Common myeloid progenitor, CD34-positive (primary cell): ENCODE results near the gene TCHP.
"Not testable (repeated sequence)": the region's sequence is repeated elsewhere in the genome, so short reads cannot be mapped to it uniquely, and the experiment has no call there.

Experiments
- CTCF ChIA-PET: fragments of 350-600 bp; sonication (Branson Sonifier 250); formaldehyde crosslinking; loops from one replicate; lab custom pipeline; 2021; ENCODE audit warnings: antibody characterized with exemption; lab: Charles Lee
- POLR2A ChIA-PET: fragments of 350-600 bp; sonication (Branson Sonifier 250); formaldehyde crosslinking; loops from one replicate; lab custom pipeline; 2021; ENCODE audit warnings: antibody characterized with exemption; lab: Charles Lee
- DNase-seq, 3 donors: peaks; one replicate each; pipeline versions ENCODE4 v3.0.0 to v3.0.0-alpha.2; 2013
- H3K27ac ChIP-seq, 2 experiments: 1 replicate in 1 of 2; 2 replicates in 1 of 2; pipeline ENCODE4 v1.7.0; 2013; ENCODE audit warnings: inconsistent platforms in 2 of 2, low read length in 2 of 2, mild to moderate bottlenecking in 2 of 2, low read depth in 1 of 2, moderate library complexity in 1 of 2; ENCODE audit not compliant: severe bottlenecking in 2 of 2, insufficient read depth in 1 of 2, poor library complexity in 1 of 2
- H3K27me3 ChIP-seq, 5 experiments: replicated peaks in 2 of 5; 1 replicate in 3 of 5; 2 replicates in 2 of 5; pipeline versions ENCODE4 v1.6.1 to v1.7.0; 2013; ENCODE audit warnings: low read length in 4 of 5, mild to moderate bottlenecking in 2 of 5, moderate library complexity in 2 of 5, inconsistent platforms in 1 of 5; ENCODE audit not compliant: insufficient read depth in 5 of 5, control insufficient read depth in 4 of 5
- H3K36me3 ChIP-seq, 4 experiments: 1 replicate in 2 of 4; 2 replicates in 2 of 4; pipeline versions ENCODE4 v1.6.1 to v1.7.0; 2013; ENCODE audit warnings: low read length in 3 of 4, control low read depth in 1 of 4, mild to moderate bottlenecking in 1 of 4; ENCODE audit not compliant: control insufficient read depth in 4 of 4, insufficient read depth in 4 of 4
- H3K4me1 ChIP-seq, 4 experiments: 1 replicate in 3 of 4; 2 replicates in 1 of 4; pipeline versions ENCODE4 v1.6.1 to v1.7.1; 2013; ENCODE audit warnings: low read length in 3 of 4, mild to moderate bottlenecking in 3 of 4, control low read depth in 1 of 4, inconsistent platforms in 1 of 4, moderate library complexity in 1 of 4; ENCODE audit not compliant: control insufficient read depth in 4 of 4, insufficient read depth in 4 of 4; ENCODE audit errors: control extremely low read depth in 1 of 4
- H3K4me3 ChIP-seq, 7 experiments: 1 replicate in 4 of 7; 2 replicates in 3 of 7; pipeline versions ENCODE4 v1.5.1 to v1.7.0; 2013; ENCODE audit warnings: mild to moderate bottlenecking in 7 of 7, low read length in 6 of 7, moderate library complexity in 6 of 7, inconsistent platforms in 2 of 7, low read depth in 2 of 7, control low read depth in 1 of 7; ENCODE audit not compliant: insufficient read depth in 4 of 7, control insufficient read depth in 1 of 7; ENCODE audit errors: extremely low read depth in 1 of 7
- H3K9me3 ChIP-seq, 5 experiments: 1 replicate in 4 of 5; 2 replicates in 1 of 5; pipeline versions ENCODE4 v1.6.1 to v1.7.1; 2013; ENCODE audit warnings: low read length in 4 of 5, mild to moderate bottlenecking in 2 of 5, inconsistent platforms in 1 of 5, low read depth in 1 of 5, moderate library complexity in 1 of 5; ENCODE audit not compliant: control insufficient read depth in 4 of 5, insufficient read depth in 2 of 5; ENCODE audit errors: control extremely low read depth in 1 of 5
- WGBS: methylation state at CpG from one replicate; pipeline ENCODE4 v1.1.5; 2013; ENCODE audit not compliant: insufficient coverage; 5-methylcytosine and 5-hydroxymethylcytosine counted together

The TCHP gene

GRCh38 chr12:109893261-109893995 lies 6.6 kb upstream of the TCHP start:
- POLR2A ChIA-PET, result interaction anchor here (0.7 kb wide), 1 partner anchor 140 kb away, joined by 3 read pairs; no protein-coding TSS in a partner anchor

DNA sequence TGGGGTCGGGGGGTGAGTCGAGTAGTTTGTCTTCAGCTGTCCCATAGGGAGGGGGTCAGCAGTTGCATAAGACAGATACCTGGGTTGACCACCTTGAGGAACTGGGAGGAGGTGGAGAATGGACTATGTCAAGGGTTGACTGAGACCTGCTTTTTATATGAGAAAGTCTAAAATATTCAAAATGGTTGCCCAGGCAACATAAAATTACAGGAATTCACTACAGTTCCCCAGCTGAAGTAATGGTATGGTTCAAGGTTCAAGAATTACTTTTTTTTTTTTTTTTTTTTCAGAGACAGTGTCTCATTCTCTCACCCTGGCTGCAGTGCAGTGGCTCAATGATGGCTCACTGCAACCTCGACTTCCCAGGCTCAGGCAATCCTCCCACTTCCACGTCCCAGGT lies 5.1 kb upstream of the TCHP start:
- 91% methylated on average over 3 of the region's 4 CpGs for WGBS
- H3K36me3 ChIP-seq, result no peaks in the 10 kb centered on the region
- ChIA-PET CTCF (interaction anchor here (0.7 kb wide), 1 partner anchor 33 kb away, joined by 3 read pairs; no protein-coding TSS in a partner anchor), POLR2A (no interaction called here)
- H3K4me1 ChIP-seq, result peaks cover 0 to 12% (median 6%) of the 10 kb centered on the region in 4 experiments
- no peak overlapping the region for H3K4me3 ChIP-seq
- H3K9me3 ChIP-seq, result no peaks in the 10 kb centered on the region
- no peak for DNase-seq
- H3K27ac ChIP-seq, result no peak overlapping the region
- no peaks in the 10 kb centered on the region for H3K27me3 ChIP-seq

More at GRCh38 chr12:109893261-109893995, 6.6 kb upstream of the TCHP start:
- Histone ChIP-seq H3K27ac (no peak overlapping the region), H3K4me3 (no peak overlapping the region), H3K9me3 (no peaks in the 10 kb centered on the region), H3K27me3 (no peaks in the 10 kb centered on the region), H3K36me3 (no peaks in the 10 kb centered on the region), H3K4me1 (peaks cover 3 to 21% (median 7%) of the 10 kb centered on the region in 4 experiments)
- CTCF ChIA-PET, result no interaction called here
- 86% methylated on average over 2 of the region's 7 CpGs for WGBS
- no peak for DNase-seq

GRCh38 chr12:109896188-109896587 lies 3.9 kb upstream of the TCHP start:
- peaks cover 7 to 18% (median 14%) of the 10 kb centered on the region in 4 experiments for H3K4me1 ChIP-seq
- no peak for DNase-seq
- no peaks in the 10 kb centered on the region for H3K9me3 ChIP-seq
- H3K4me3 ChIP-seq, result no peak overlapping the region
- 98% methylated on average over 6 of the region's 6 CpGs for WGBS
- H3K36me3 ChIP-seq, result no peaks in the 10 kb centered on the region
- H3K27ac ChIP-seq, result no peak overlapping the region
- POLR2A ChIA-PET, result no interaction called here
- CTCF ChIA-PET, result interaction anchor here (0.6 kb wide), 1 partner anchor 800 kb away, joined by 3 read pairs; no protein-coding TSS in a partner anchor
- H3K27me3 ChIP-seq, result no peaks in the 10 kb centered on the region

DNA sequence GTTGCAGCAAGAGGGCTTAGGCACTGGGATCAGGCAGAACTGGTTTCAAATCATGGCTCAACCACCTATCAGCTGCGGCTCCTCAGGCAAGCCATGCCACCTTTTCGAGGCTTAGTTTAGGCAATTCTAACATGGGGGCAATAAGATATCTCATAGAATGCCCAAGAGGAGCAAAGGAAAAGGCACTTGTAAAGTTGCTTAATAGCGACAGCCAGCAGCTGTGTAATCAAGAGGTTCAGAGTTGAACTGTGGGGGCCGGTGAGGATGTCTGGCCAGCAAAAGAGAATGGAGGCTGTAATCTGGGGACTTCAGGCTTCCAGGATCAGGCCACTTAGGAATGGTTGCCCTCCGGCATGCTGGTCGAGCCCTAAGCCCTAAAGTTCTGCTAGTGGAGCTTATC lies 3.0 kb upstream of the TCHP start:
- DNase-seq, result no peak
- Histone ChIP-seq H3K36me3 (no peaks in the 10 kb centered on the region), H3K9me3 (no peaks in the 10 kb centered on the region), H3K27ac (no peak overlapping the region), H3K27me3 (no peaks in the 10 kb centered on the region), H3K4me1 (peaks cover 14 to 21% (median 19%) of the 10 kb centered on the region in 4 experiments), H3K4me3 (no peak overlapping the region)
- ChIA-PET POLR2A (no interaction called here), CTCF (no interaction called here)
- WGBS, result 96% methylated on average over 5 of the region's 6 CpGs

DNA sequence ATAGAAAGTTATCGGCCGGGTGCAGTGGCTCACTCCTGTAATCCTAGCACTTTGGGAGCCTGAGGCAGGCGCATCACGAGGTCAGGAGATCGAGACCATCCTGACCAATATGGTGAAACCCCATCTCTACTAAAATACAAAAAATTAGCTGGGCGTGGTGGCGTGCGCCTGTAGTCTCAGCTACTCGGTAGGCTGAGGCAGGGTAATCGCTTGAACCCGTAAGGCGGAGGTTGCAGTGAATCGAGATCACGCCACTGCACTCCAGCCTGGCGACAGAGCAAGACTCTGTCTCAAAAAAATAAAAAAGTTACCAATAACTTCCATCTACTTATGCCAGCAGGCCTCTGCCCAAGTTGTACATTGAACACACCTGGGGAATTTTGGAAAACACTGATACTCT lies 729 bp upstream of the TCHP start:
- DNase-seq, POLR2A ChIA-PET, H3K9me3 ChIP-seq, H3K27ac ChIP-seq, H3K27me3 ChIP-seq: not testable (repeated sequence)
- Histone ChIP-seq H3K4me3 (peak overlapping the region in 4 of 7 experiments; percentile 81 to 89 (median 88)), H3K36me3 (peaks cover 5 to 18% (median 11%) of the 10 kb centered on the region in 4 experiments), H3K4me1 (peaks cover 14 to 21% (median 16%) of the 10 kb centered on the region in 4 experiments)
- WGBS, result 93% methylated on average over 13 of the region's 15 CpGs
- CTCF ChIA-PET, result interaction anchor here (1.5 to 1.6 kb wide), 2 partner anchors 11 to 45 kb away, joined by 3 to 5 read pairs; no protein-coding TSS in a partner anchor

- H3K4me1 ChIP-seq, result peaks cover 14 to 21% (median 16%) of the 10 kb centered on the region in 4 experiments
- 8% methylated on average over 11 of the region's 16 CpGs for WGBS
- ChIA-PET POLR2A (interaction anchor here (0.7 kb wide), 1 partner anchor 44 kb away, joined by 5 read pairs; no protein-coding TSS in a partner anchor), CTCF (interaction anchor here (1.1 to 1.3 kb wide), 2 partner anchors 20 to 56 kb away, joined by 3 to 5 read pairs; no protein-coding TSS in a partner anchor)
- H3K4me3 ChIP-seq, result peak overlapping the region; percentile 67 to 89 (median 87)
- H3K27ac ChIP-seq, result peak overlapping the region; percentile 91
- H3K9me3 ChIP-seq, result no peaks in the 10 kb centered on the region
- H3K36me3 ChIP-seq, result peaks cover 6 to 34% (median 25%) of the 10 kb centered on the region in 4 experiments
- DNase-seq, result peak in 1 of 3 donors; percentile 6
- H3K27me3 ChIP-seq, result no peaks in the 10 kb centered on the region
Observed at GRCh38 chr12:109900752-109901580, 892 bp downstream of the TCHP start.
